Measurements from ENCODE around the gene GALK2.
"Not testable (repeated sequence)": the region's sequence is repeated elsewhere in the genome, so short reads cannot be mapped to it uniquely, and the experiment has no call there.

The GALK2 gene

GRCh38 chr15:49168016-49168415, 2.0 kb upstream of the GALK2 start:
- no peak for DNase-seq

- no peak for DNase-seq
Observed at GRCh38 chr15:49171790-49172189, 1.7 kb downstream of the GALK2 start.

GRCh38 chr15:49174902-49175301, 4.9 kb downstream of the GALK2 start:
- DNase-seq = no peak

GRCh38 chr15:49175582-49176397, 5.7 kb downstream of the GALK2 start:
- DNase-seq = not testable (repeated sequence)

GRCh38 chr15:49178497-49178896, 8.4 kb downstream of the GALK2 start:
- DNase-seq = no peak

GRCh38 chr15:49179433-49180190, 9.6 kb downstream of the GALK2 start:
- DNase-seq = no peak

- no peak for DNase-seq
Observed at GRCh38 chr15:49182128-49182527, 12.1 kb downstream of the GALK2 start.

- DNase-seq = not testable (repeated sequence)
Observed at GRCh38 chr15:49183741-49184140, 13.7 kb downstream of the GALK2 start.

- DNase-seq = no peak
Observed at GRCh38 chr15:49185473-49185872, 15.4 kb downstream of the GALK2 start.

GRCh38 chr15:49187549-49188245, 17.6 kb downstream of the GALK2 start:
- no peak for DNase-seq

- DNase-seq = no peak
Observed at GRCh38 chr15:49188933-49189332, 18.9 kb downstream of the GALK2 start.

GRCh38 chr15:49189631-49190030, 19.6 kb downstream of the GALK2 start:
- no peak for DNase-seq

- DNase-seq = no peak
Observed at GRCh38 chr15:49190586-49190985, 20.5 kb downstream of the GALK2 start.

GRCh38 chr15:49191892-49192291, 21.8 kb downstream of the GALK2 start:
- no peak for DNase-seq

GRCh38 chr15:49196856-49197255, 26.8 kb downstream of the GALK2 start:
- no peak for DNase-seq

- no peak for DNase-seq
Observed at GRCh38 chr15:49199666-49200065, 29.6 kb downstream of the GALK2 start.

GRCh38 chr15:49200347-49200746, 30.3 kb downstream of the GALK2 start:
- DNase-seq = no peak

- not testable (repeated sequence) for DNase-seq
Observed at GRCh38 chr15:49208102-49208501, 38.1 kb downstream of the GALK2 start.

- DNase-seq = no peak
Observed at GRCh38 chr15:49212897-49213296, 42.9 kb downstream of the GALK2 start.

- DNase-seq = no peak
Observed at GRCh38 chr15:49215768-49216739, 46.0 kb downstream of the GALK2 start.

GRCh38 chr15:49223536-49224274, 53.7 kb downstream of the GALK2 start:
- no peak for DNase-seq
